C1 segment of cervical spinal cord (tissue), 14 donors: ENCODE measurements around the gene NXN.
"Not testable (repeated sequence)": the region's sequence is repeated elsewhere in the genome, so short reads cannot be mapped to it uniquely, and the experiment has no call there.

Experiments used
- DNase-seq, 14 donors: peaks; one replicate each; lab custom pipeline; 2025; lab: John Stamatoyannopoulos, UW

The NXN gene

DNA sequence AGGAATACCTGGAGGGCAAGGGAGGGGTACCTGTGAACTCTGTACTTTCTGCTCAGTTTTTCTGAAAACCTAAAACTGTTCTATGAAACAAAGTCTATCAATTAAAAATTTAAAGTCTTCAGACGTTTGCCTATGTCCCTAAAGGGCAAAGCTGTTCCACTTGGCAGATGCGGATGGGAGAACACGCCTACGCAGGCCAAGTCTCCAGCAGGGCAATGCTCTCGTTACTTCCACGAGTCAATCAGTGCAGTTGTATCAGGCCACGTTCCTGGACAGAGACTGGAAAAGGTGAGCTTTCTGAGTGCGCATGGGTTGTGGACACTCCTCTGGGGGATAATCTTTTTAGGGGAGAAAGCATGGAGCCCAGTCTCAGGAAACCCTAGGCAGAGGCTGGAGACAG lies 86.6 kb downstream of the NXN start:
- no peak for DNase-seq

- DNase-seq, result no peak
Measured at GRCh38 chr17:888998-889441, 90.6 kb downstream of the NXN start.

DNA sequence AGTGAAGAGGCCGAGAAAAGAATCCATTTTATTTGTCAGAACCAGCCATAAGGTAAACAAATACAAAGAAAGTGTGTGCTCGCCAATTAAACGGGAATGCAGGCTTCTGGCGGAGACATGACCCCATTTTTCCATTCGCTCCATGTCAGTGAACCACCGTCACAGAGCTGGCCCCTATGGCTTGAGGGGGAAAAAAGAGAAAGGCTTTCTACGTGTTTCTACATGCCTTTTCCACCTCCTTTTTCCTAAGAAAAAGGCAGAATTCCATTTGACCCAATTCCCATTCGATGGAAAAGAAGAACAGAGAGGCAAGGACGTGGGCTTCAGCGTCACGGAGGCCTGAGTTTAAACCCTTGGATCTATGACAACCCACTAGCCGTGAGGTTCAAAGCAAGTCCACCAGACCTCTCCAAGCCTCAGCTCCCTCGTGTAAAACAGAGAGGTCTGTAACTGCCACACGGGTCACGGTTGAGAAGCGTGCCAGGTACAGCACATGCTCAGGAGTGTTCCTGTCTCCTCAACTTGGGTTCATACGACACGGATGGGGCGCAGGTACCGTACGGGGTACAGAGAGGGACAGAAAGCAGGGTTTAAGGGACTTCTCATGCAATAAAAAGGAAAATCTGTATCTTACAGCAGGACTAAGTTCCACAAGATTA lies 91.9 kb downstream of the NXN start:
- DNase-seq, result no peak

DNA sequence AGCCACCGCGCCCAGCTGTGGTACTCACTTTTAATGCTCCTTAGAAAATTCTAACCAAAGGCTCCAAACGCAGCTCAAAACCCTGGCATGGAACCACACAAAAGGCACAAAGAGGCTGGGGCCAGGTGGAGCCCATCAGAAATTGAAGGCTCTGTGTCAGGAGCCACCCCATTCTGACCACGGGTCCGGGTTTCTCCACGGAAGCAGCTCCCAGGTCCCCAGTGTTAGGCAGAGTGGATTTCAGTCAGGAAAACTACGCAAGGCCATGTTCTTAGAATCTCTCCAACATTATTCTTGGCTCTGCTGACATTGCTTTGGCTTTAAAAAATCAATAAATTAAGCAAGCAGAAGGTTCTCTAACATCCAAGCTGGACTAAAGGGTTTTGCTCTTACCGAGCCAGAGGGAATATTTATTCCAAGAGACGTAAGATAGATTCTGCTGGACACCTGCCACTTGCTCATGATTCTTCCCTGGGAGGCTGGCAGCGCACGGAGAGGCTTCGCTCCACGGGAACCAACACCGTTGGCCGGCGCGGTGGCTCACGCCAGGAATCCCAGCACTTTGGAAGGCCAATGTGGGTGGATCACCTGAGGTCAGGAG lies 93.5 kb downstream of the NXN start:
- DNase-seq, result peak in 6 of 14 donors; percentile 8 to 59 (median 15)

DNA sequence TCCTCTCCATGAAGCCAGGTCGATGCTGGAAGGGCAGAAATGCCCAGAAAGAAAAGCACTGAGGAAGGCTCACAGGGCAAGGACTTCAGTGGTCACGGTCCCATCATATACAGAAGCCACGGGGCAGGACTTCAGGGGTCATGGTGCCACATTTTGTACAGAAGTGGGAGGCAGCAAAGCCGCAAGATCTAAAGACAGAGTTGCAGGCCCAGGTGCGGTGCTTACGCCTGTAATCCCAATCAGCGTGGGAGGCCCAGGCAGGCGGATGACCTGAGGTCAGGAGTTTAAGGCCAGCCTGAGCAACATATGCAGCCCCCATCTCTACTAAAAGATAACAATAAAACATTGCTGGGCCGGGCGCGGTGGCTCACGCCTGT lies 96.0 kb downstream of the NXN start:
- no peak for DNase-seq

DNA sequence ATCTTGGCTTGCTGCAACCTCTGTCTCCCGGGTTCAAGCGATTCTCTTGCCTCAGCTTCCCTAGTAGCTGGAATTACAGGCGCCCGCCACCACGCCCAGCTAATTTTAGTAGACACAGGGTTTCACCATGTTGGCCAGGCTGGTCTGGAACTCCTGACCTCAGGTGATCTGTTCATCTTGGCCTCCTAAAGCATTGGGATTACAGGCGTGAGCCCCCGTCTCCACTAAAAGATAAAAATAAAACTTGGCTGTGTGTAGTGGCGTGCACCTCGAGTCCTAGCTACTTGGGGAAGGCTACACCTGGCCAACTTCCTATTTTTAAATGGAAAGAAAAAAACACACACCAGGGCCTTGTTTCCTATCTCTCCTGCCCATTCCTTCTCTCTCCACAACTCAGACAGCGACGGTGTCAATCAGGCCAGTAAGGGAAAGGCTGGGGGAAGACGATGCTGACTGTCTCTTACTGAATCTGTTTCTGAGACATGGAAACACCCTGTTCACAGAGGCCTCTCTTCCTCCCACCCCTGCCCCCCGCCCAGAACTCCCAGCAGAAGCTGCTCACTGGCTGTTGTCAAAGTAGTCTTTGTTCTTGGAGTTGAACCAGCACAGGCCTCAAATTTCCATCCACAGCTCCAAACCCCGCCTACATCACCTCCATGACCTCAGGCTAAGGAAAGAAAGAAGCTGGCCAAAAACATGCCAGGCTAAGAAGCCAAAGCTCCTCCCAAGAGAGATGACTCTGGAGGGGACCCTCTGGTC lies 96.6 kb downstream of the NXN start:
- no peak for DNase-seq

- DNase-seq, result no peak
Measured at GRCh38 chr17:881778-882177, 97.8 kb downstream of the NXN start.

- DNase-seq, result no peak
Measured at GRCh38 chr17:880443-881269, 98.9 kb downstream of the NXN start.

DNA sequence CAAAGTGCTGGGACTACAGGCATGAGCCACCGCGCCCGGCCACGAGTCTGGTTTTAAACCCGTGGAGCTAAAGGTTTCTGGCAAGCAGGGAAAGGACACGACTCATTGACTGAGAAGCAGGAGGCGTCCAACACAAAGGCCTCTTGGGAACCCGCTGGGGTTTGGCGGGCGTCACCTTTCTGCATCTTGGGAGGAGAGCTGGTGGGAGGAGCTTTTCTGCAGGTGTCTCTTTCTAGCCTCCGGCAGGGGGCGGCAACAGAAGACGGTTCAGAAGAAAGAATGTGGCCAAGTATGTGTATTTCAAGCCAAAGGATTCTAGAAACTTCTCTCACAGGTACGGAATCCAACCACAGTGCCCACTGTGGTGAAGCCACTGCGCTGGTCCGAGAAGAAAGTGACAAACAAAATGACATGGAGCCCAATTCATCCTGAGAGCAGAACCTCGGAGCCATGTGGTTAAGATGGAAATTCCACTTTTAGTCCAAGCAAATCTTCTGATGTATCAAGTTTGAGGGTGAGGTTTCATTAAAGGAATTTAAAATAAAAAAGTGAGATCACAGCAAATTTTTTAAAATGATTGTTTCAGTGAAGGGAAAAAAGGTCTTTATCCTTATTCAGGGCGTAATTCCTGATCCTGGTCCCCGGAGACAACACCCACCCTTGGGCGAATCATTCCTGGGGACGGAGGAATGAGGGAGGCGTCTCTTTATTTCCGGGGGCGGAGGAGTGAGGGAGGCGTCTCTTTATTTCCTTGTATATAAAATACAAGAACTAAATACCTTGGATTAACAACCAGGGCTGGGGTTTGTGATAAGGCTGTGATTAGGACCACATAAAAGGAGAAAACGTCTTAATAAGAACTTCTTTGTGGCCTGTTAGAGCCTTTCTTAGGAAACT lies 99.8 kb downstream of the NXN start:
- DNase-seq, result no peak

DNA sequence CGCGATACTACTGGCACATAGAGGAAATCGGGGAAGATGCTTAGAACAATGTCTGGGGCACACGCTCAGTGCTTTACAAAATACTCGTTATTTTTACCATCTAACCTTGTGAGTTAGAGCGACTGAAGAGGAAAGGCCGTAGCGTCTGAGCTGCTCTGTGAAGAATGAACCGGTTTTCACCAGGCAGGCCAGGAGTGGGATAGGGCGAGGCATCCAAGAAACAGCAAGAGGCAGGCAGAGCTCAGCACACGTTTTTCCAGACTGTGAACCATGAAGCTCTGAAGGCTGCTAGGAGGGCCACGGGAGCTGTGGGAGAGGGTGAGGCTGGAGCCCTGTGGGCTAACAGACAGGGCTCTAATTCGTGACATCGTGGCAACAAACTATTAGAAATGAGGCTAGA lies 101.9 kb downstream of the NXN start:
- DNase-seq, result no peak

GRCh38 chr17:876272-876671 lies 103.3 kb downstream of the NXN start:
- no peak for DNase-seq

- not testable (repeated sequence) for DNase-seq
Measured at GRCh38 chr17:874590-874989, 105.0 kb downstream of the NXN start.

DNA sequence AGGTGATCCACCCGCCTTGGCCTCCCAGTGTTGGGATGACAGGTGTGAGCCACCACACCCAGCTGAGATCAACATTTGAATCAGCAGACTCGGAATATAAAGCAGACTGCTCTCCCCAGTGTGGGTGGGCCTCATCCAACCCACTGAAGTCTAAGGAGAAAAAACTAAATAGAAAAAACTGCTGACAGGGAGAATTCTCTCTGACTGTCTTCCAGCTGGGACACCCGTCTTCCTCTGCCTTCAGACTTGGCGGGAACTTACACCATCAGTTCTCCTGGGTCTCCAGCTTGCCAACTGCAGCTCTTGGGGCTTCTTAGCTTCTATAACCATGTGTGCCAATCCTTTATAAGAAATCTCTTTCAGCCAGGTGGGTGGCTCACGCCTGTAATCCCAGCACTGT lies 106.7 kb downstream of the NXN start:
- no peak for DNase-seq

- DNase-seq, result no peak
Measured at GRCh38 chr17:871751-872519, 107.6 kb downstream of the NXN start.

DNA sequence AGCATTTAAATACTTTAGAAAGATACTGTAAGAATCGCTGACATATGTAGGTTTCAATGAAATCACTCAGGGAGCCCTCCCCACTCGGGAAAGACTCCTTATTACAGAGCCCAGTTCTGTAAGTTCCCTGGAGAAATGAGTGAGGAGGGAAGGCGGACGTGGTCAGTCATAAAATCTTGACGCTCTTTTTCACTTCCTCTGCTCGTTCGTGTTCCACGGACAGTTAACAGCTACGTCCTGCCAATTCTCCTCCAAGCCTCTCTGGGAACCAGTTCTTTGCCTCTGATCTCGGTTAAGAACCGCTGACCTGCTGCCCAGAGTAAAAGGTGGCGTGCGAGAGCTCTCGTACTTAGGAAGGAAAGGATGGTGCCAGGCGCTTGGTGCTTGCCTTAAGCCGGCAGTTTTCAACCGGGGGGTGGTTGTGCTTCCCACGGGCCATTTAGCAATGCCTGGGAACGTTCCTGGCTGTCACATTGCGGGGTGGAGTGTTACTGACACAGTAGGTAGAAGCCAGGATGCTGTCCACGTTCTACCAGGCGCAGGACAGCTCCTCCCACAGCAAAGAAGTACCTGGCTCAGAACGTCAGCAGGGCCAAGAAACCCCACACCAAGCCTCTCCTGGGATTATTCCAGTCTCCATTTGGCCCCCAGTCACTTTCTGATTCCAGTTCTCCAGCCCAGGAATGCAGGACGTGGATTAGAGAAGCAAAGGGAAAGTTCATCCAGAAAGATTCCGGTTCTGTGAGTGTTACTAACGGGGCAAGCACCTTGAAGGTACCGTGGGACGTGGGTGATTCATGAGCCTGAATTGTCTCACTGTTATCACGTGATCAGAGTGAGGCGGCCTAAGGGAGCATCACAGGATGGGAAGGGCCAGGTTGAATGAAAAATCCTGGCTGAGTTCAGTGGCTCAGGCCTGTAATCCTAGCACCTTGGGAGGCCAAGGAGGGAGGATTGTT lies 109.7 kb downstream of the NXN start:
- DNase-seq, result peak in 1 of 14 donors; percentile 20

- peak in 1 of 14 donors; percentile 69 for DNase-seq
Measured at GRCh38 chr17:869086-869485, 110.5 kb downstream of the NXN start.

DNA sequence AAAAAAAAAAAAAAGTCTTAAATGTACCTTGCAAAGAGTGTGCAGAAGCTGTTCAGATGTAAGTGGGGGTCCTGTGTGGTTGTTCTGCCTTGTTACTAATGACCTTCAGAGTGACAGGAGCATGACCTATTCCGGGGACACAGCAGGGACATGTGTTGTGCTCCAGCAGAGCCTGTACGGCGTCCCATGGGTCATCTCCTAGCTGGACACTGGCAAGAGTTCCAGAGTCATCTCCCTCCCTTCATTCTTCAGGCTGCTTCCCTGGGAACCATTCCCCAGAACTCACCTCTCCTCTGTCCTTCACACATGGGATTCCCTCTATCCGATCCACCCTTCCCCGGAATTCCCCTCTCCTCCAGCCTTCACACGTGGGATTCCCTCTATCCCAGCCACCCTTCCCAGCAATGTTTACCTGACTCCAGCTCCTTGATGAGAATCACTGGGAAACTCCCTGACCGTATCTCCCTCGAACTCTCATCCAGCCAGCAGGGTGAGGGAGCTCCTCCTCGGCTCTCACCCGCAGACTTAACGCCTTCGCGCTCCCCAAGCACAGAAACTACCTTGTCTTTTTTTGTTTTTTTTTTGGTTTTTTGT lies 111.6 kb downstream of the NXN start:
- DNase-seq, result no peak

DNA sequence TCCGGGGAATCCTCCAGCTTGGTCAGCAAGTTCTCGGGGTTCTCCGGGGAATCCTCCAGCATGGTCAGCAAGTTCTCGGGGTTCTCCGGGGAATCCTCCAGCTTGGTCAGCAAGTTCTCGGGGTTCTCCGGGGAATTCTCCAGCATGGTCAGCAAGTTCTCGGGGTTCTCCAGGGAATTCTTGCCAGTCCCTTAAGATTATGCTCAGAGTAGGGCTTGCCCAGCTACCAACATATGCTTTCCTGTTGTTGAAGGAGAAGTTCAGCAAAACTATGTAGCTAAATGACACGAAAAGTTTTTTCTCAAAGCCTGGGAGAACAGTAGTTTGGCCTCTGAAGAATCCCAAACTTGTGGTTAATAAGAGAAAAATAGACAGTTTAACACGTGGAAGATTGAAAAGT lies 112.3 kb downstream of the NXN start:
- not testable (repeated sequence) for DNase-seq
